HG03025 (cell line): ENCODE measurements around the gene SP5.
A peak's percentile ranks its signal among the peaks of the same experiment; 100 is the strongest.
"Not testable (repeated sequence)": the region's sequence is repeated elsewhere in the genome, so short reads cannot be mapped to it uniquely, and the experiment has no call there.

ENCODE experiments used
- ATAC-seq: cut with Tn5 transposase; IDR thresholded peaks from one replicate; pipeline ENCODE4 v1.9.1; 2021; ENCODE audit warnings: mild to moderate bottlenecking, moderate library complexity; ENCODE audit not compliant: unreplicated experiment, low FRiP score

Gene SP5

GRCh38 chr2:170715062-170715931, at the start of gene SP5:
Gene SP5, plus strand, starts transcription at chr2:170715337. Its CDS starts 176 bp downstream, at chr2:170715513.
- no peak for ATAC-seq

- no peak for ATAC-seq
Measured at GRCh38 chr2:170665743-170666142, 49.4 kb upstream of the SP5 start.

- ATAC-seq: no peak
Measured at GRCh38 chr2:170669909-170670308, 45.2 kb upstream of the SP5 start.

GRCh38 chr2:170670651-170671050, 44.5 kb upstream of the SP5 start:
- ATAC-seq: no peak

GRCh38 chr2:170671079-170671478, 44.1 kb upstream of the SP5 start:
- no peak for ATAC-seq

GRCh38 chr2:170674282-170674681, 40.9 kb upstream of the SP5 start:
- ATAC-seq: not testable (repeated sequence)

- no peak for ATAC-seq
Measured at GRCh38 chr2:170675701-170676100, 39.4 kb upstream of the SP5 start.

GRCh38 chr2:170679607-170680079, 35.5 kb upstream of the SP5 start:
- no peak for ATAC-seq

GRCh38 chr2:170680172-170680941, 34.8 kb upstream of the SP5 start:
- ATAC-seq: peak; percentile 97

- ATAC-seq: no peak
Measured at GRCh38 chr2:170681311-170681710, 33.8 kb upstream of the SP5 start.

GRCh38 chr2:170685591-170685990, 29.5 kb upstream of the SP5 start:
- no peak for ATAC-seq

- no peak for ATAC-seq
Measured at GRCh38 chr2:170689481-170689880, 25.7 kb upstream of the SP5 start.

- ATAC-seq: no peak
Measured at GRCh38 chr2:170690640-170691039, 24.5 kb upstream of the SP5 start.

GRCh38 chr2:170694316-170694715, 20.8 kb upstream of the SP5 start:
- no peak for ATAC-seq

GRCh38 chr2:170695521-170696410, 19.4 kb upstream of the SP5 start:
- ATAC-seq: no peak

- ATAC-seq: no peak
Measured at GRCh38 chr2:170696948-170697347, 18.2 kb upstream of the SP5 start.

- no peak for ATAC-seq
Measured at GRCh38 chr2:170701011-170701410, 14.1 kb upstream of the SP5 start.

- ATAC-seq: no peak
Measured at GRCh38 chr2:170703776-170704476, 11.2 kb upstream of the SP5 start.

GRCh38 chr2:170707821-170708795, 7.0 kb upstream of the SP5 start:
- ATAC-seq: no peak
